ENCODE measurements around the gene DHRS2.

Gene DHRS2

GRCh38 chr14:23646648-23647549 lies 10.7 kb downstream of the DHRS2 start:
- in situ Hi-C loops (cut with MboI; ENCODE audit: low sequenced_read_pairs), result no loop called here

- in situ Hi-C loops (cut with MboI; ENCODE audit: low sequenced_read_pairs), result no loop called here
Measured at GRCh38 chr14:23647619-23648018, 11.5 kb downstream of the DHRS2 start.

DNA sequence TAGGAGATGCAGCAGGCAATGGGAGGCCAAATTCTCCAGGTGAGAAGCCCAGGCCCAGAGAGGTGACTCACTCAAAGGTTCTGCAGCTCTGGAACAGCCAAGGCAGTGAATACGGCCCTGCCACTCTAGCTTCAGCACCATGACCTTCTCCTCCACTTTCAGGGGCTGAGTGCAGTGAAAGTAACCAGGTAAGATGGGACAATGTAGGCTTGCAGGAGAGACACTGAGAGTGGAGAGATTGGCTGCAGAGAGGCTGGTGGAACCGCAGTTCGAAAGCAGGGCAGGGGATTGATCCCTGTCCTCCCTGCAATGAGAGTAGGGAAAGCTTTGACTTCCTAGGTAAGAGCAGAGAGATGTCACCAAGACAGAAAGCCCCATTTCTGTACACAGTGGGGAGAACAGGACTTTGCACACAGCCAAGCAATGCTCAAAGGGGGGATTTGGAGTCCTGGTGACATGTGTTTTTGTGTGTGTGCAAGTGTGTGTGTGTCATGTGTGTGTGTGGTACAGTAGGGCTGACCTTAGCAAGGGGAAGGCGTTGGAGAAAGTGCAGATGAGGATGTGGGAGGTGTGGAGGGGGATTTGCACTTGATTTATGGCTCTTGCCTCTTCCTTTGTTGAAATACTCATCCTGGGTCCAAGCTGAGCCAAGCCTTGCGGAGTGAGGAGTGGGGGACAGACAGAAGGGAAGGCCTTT lies 12.7 kb downstream of the DHRS2 start:
- in situ Hi-C loops (cut with MboI; ENCODE audit: low sequenced_read_pairs), result no loop called here

GRCh38 chr14:23650506-23650905 lies 14.3 kb downstream of the DHRS2 start:
- in situ Hi-C loops (cut with MboI; ENCODE audit: low sequenced_read_pairs), result no loop called here

GRCh38 chr14:23653051-23653450 lies 16.9 kb downstream of the DHRS2 start:
- in situ Hi-C loops (cut with MboI; ENCODE audit: low sequenced_read_pairs), result no loop called here

GRCh38 chr14:23654231-23654630 lies 18.1 kb downstream of the DHRS2 start:
- in situ Hi-C loops (cut with MboI; ENCODE audit: low sequenced_read_pairs), result no loop called here

- in situ Hi-C loops (cut with MboI; ENCODE audit: low sequenced_read_pairs), result no loop called here
Measured at GRCh38 chr14:23657959-23658470, 21.9 kb downstream of the DHRS2 start.

- in situ Hi-C loops (cut with MboI; ENCODE audit: low sequenced_read_pairs), result no loop called here
Measured at GRCh38 chr14:23660290-23661226, 24.4 kb downstream of the DHRS2 start.

DNA sequence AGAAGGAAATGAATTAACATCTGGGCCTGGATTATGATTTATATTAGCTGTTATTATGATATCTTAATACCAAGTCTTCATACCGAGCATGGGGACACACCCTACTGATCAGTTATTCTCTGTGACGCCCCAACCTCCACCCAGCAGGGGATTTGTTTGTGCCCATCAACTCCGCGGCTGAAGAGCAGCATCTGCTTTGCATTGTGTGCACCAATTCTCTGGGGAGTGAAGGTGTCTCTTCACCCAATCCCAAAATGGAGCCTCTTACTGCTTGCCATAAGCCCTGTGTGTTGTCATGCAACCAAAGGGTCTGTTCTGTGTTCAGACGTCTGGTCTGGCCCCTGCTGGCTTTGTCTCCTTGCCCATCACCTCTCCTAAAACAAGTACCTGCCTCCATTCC lies 25.4 kb downstream of the DHRS2 start:
- in situ Hi-C loops (cut with MboI; ENCODE audit: low sequenced_read_pairs), result no loop called here

GRCh38 chr14:23663127-23663526 lies 27.0 kb downstream of the DHRS2 start:
- in situ Hi-C loops (cut with MboI; ENCODE audit: low sequenced_read_pairs), result no loop called here

DNA sequence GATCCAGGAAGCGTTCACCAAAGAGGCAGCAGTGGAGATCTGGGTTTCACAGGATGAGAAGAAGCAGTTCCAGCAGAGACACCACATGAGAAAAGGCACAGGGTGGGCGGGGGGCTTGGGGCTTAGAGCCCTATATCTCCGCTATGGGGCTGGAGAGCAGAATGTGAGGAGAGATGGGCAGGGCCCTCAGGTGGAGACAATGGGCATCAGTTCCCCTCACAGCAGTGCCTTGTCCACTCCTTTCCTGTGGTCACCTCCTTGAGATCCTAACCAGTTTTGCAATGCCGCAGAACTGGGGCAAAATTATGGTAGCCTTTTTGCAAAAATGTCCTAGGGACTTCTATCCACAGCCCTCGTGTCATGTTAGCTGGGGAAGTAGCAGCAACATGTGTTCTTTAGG lies 27.5 kb downstream of the DHRS2 start:
- in situ Hi-C loops (cut with MboI; ENCODE audit: low sequenced_read_pairs), result no loop called here

GRCh38 chr14:23664207-23664885 lies 28.2 kb downstream of the DHRS2 start:
- in situ Hi-C loops (cut with MboI; ENCODE audit: low sequenced_read_pairs), result no loop called here

- in situ Hi-C loops (cut with MboI; ENCODE audit: low sequenced_read_pairs), result no loop called here
Measured at GRCh38 chr14:23665302-23666016, 29.3 kb downstream of the DHRS2 start.

DNA sequence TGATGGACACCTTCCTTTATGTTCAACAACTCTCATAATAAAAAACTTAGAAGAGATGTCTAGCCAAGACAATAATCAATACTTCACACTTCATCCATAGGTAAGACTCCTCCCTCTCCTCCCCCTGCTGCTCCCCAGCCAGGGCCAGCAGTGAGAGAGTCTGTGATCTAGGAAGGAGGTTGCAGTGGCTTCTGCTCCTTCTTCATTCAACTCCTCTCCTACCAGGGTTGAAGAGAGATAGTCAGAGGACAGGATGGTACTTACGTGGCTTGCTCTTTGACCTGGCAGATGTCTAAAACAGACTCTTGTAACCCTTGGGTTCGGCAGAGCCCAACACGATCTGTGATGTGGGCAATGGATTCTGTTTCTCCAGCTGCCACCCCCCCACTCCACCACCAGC lies 31.0 kb downstream of the DHRS2 start:
- in situ Hi-C loops (cut with MboI; ENCODE audit: low sequenced_read_pairs), result no loop called here

DNA sequence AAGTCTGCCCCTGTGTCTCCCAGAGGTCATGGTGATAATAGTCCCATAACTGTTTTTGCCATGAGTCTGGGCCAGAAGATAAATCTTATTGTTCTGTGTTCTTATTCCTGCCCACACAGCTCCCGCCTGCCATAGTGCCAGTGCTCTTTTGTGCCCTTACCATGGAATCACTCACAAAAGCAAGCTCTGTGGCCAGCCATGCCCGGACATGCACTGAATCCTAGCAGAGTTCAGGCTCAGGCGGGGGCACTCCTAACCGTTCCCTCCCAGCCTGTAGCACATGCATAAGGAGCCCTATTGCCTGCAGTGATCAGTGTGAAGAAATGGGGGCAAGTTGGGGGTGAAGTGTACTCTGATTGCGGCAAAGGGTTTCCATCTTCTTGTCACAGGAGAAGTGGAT lies 33.3 kb downstream of the DHRS2 start:
- in situ Hi-C loops (cut with MboI; ENCODE audit: low sequenced_read_pairs), result no loop called here

DNA sequence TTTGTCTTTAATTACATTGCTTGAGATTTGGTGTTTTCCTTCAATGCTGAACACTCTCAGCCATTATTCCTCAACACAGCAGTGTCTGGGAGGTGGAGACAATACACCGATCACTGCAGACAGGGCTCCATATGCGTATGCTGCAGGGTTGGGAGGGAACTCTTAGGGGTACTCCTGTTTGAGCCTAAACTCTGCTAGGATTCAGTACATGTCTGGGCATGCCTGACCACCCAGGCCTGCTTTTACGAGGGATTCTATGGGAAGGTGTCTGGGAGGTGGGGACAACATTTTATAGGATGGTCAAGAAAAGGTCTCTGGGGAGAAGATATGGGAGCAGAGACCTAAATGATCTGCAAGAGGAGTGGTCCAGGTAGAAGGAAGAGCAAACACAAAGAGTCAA lies 34.3 kb downstream of the DHRS2 start:
- in situ Hi-C loops (cut with MboI; ENCODE audit: low sequenced_read_pairs), result no loop called here

GRCh38 chr14:23672200-23672599 lies 36.0 kb downstream of the DHRS2 start:
- in situ Hi-C loops (cut with MboI; ENCODE audit: low sequenced_read_pairs), result no loop called here

DNA sequence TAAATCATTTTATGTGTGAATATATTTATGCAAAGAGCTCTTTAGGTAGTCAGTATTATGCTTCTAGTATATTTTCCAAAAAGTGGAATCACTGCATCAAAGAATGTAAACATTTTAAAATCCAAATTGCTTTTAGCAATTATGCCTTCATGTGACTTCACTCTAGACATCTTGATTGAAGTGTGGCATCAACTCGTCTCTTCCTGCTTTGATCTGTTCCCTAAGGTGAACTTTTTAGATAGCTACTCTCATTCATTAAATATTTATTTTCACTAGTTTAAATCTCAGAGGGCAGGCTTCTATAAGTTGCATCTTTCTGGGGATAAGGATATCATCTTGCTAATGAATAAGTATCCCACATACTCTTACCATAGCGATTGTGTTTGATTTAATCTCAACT lies 39.2 kb downstream of the DHRS2 start:
- in situ Hi-C loops (cut with MboI; ENCODE audit: low sequenced_read_pairs), result no loop called here

DNA sequence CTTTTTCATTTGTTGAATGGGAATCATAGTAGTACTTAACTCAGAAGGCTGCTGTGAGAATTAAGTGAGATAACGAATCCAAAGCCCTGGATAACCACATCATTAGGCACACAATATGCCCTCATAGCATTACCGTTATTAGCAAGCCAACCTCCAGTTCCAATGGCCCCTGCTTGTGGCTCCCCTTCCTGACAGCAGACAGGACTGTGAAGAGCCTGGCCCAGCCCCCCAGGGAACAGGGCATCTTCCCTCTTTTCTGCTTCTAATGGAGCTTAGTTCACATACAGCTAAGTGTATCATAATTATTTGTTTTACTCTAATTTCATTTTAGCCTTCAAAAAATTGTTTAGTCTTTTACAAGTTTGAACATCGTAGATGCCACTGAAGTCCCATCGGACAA lies 39.7 kb downstream of the DHRS2 start:
- in situ Hi-C loops (cut with MboI; ENCODE audit: low sequenced_read_pairs), result no loop called here

DNA sequence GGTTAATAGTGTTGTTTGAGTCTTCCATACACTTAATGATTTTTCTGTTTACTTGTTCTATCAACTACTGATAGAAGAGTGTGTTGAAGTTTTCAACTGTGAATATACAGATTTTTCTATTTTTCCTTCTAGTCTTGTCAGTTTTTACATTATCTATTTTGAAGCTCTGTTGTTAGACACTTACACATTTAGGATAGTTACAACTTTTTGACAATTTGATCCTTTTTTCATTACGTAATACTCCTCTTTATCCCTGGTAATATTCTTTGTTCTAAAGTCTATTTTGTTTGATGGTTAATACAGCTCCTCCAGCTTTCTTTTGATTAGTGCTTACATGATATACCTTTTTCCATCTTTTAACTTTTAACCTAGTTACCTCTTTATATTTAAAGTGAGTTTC lies 45.2 kb downstream of the DHRS2 start:
- in situ Hi-C loops (cut with MboI; ENCODE audit: low sequenced_read_pairs), result no loop called here

All from HL-60/S4 treated with phorbol 12-myristate 13-acetate at 8.2 ng/mL for 4 days and 3 days (cell line).